GM18870 (cell line): ENCODE data around the gene TBL1X.

Experiments
- ATAC-seq: cut with Tn5 transposase; IDR thresholded peaks from one replicate; pipeline ENCODE4 v1.9.1; 2021; ENCODE audit warnings: moderate library complexity; ENCODE audit not compliant: unreplicated experiment

TBL1X gene

GRCh38 chrX:9494771-9495170, 29.9 kb downstream of the TBL1X start:
- no peak for ATAC-seq

- ATAC-seq, result no peak
These were observed 30.6 kb downstream of the TBL1X start for GRCh38 chrX:9495496-9495895.

GRCh38 chrX:9498236-9498635, 33.4 kb downstream of the TBL1X start:
- ATAC-seq, result no peak

- ATAC-seq, result no peak
These were observed 35.7 kb downstream of the TBL1X start for GRCh38 chrX:9500584-9500983.

- ATAC-seq, result no peak
These were observed 36.5 kb downstream of the TBL1X start for GRCh38 chrX:9501362-9501761.

- ATAC-seq, result no peak
These were observed 38.4 kb downstream of the TBL1X start for GRCh38 chrX:9503261-9503660.

- no peak for ATAC-seq
These were observed 45.5 kb downstream of the TBL1X start for GRCh38 chrX:9510366-9510765.

GRCh38 chrX:9510980-9511379, 46.1 kb downstream of the TBL1X start:
- ATAC-seq, result no peak

- no peak for ATAC-seq
These were observed 50.6 kb downstream of the TBL1X start for GRCh38 chrX:9515489-9515888.

GRCh38 chrX:9515973-9516538, 51.2 kb downstream of the TBL1X start:
- no peak for ATAC-seq

GRCh38 chrX:9516635-9517034, 51.8 kb downstream of the TBL1X start:
- no peak for ATAC-seq

GRCh38 chrX:9518051-9518450, 53.2 kb downstream of the TBL1X start:
- ATAC-seq, result no peak

- ATAC-seq, result no peak
These were observed 54.0 kb downstream of the TBL1X start for GRCh38 chrX:9518889-9519288.

- ATAC-seq, result no peak
These were observed 54.8 kb downstream of the TBL1X start for GRCh38 chrX:9519546-9520216.

- ATAC-seq, result no peak
These were observed 55.3 kb downstream of the TBL1X start for GRCh38 chrX:9520217-9520590.

- ATAC-seq, result no peak
These were observed 57.7 kb downstream of the TBL1X start for GRCh38 chrX:9522378-9523155.

GRCh38 chrX:9525511-9526248, 60.8 kb downstream of the TBL1X start:
- ATAC-seq, result no peak

GRCh38 chrX:9526965-9527364, 62.1 kb downstream of the TBL1X start:
- ATAC-seq, result no peak

GRCh38 chrX:9528498-9528897, 63.6 kb downstream of the TBL1X start:
- no peak for ATAC-seq

- no peak for ATAC-seq
These were observed 64.4 kb downstream of the TBL1X start for GRCh38 chrX:9529223-9529622.

GRCh38 chrX:9530848-9531274, 66.0 kb downstream of the TBL1X start:
- peak; percentile 73 for ATAC-seq

- ATAC-seq, result no peak
These were observed 67.5 kb downstream of the TBL1X start for GRCh38 chrX:9532349-9532748.
